GM10266 (cell line): ENCODE measurements around the gene ANO1.

ENCODE experiments used
- DNase-seq: peaks from one replicate; pipeline ENCODE4 v3.0.0; 2012; ENCODE audit errors: extremely low spot score
- TF ChIP-seq, protein P1 (sequence below): IDR thresholded peaks from 2 replicates; pipeline ENCODE4 v1.5.1; 2012; ENCODE audit warnings: mild to moderate bottlenecking, low read depth; ENCODE audit not compliant: control insufficient read depth, insufficient read depth; ENCODE audit errors: missing control alignments

The ANO1 gene

DNA sequence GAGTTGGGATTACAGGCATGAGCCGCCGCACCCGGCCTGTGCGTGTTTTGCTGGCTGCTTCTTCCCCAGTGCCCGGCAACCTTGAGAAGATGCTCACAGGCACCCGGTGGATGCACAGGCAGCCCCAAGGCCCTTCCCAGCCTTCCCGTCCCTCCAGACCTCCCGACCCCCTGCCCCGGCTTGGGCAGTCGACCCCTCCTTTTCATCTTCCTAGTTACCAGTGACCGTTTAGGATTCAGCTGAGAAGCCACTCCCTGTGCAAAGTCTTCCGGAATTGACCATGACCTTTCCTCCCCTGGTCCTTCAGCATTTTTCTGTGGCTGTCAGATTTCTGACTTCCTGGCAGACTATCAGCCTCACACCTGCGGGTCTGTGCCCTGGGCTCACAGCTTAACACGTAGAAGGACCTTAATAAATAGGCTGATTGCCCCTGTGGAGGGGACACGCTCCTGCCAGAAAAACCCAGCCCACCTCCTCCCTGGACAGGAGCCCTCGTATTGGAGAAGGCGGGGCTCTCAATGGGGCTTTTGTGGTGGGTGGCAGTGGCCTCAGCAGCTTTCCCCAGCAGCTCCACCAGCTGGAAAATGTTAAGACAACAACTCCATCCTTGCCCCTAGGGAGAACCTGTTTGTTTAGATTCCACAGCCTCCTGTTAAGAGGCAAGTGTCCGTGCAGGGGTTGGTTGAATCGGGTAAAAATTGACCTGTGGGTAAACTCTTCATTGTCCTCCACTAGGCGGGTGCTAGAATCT lies 10.4 kb upstream of the ANO1 start:
- DNase-seq: no peak
- TF ChIP-seq, protein P1, sequence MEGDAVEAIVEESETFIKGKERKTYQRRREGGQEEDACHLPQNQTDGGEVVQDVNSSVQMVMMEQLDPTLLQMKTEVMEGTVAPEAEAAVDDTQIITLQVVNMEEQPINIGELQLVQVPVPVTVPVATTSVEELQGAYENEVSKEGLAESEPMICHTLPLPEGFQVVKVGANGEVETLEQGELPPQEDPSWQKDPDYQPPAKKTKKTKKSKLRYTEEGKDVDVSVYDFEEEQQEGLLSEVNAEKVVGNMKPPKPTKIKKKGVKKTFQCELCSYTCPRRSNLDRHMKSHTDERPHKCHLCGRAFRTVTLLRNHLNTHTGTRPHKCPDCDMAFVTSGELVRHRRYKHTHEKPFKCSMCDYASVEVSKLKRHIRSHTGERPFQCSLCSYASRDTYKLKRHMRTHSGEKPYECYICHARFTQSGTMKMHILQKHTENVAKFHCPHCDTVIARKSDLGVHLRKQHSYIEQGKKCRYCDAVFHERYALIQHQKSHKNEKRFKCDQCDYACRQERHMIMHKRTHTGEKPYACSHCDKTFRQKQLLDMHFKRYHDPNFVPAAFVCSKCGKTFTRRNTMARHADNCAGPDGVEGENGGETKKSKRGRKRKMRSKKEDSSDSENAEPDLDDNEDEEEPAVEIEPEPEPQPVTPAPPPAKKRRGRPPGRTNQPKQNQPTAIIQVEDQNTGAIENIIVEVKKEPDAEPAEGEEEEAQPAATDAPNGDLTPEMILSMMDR: no peak

DNA sequence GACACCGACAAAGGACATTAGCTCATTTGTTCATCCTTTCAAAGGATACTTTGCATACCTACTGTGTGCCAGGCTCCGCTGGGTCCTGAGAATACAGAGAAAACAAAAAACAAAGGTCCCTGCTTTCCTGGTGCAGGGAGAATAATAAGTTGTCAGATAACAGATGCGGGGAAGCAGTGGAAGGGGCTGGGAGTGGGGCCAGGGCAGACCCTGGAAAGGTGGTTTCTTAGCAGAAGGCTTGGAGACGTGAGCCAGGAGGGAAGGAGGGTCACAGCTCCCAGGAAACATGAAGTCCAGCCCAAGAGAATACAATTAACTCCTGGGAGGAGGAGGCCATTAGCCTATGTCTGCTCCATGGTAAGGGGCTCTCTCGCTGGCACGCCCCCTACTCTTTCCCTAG lies 9.8 kb upstream of the ANO1 start:
- TF ChIP-seq, protein P1: no peak
- DNase-seq: no peak

DNA sequence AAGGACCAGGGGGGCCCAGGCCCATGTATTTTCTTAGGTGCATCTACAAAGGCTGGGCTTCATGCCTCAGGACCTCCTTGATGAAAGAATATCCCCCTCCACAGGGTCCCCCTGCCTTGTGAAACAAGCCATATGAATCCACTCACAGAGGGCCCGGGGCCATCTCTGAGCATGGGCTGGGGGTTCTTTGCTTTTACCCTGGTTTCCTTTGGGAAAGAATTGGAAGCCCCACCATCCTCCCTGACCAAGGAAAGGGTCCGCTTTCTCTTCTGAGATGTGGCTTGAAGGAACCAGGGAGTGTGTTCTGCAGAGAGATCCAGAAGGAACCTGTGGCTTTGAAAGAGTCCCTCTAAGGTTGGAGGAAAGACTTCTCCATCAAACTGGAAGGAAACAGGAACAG lies 9.2 kb upstream of the ANO1 start:
- no peak for DNase-seq

DNA sequence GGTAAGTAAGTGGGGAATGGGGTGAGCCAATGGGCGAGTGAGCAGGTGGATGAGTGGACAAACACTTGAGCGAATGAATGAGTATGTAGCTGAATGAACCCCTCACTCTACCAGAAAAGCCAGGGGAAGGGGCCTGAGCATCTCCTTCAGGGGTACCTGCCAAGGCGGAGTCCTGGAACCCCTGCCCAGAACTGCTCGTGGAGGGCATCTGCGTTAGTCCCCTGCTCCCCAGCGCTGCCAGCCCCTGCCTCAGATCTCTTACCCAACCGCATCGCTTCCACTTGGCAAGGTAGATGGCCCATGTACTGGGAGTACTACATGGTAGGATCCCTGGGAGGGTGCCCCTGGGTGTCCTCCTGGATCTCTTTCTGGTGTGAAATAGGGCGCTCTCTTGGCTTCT lies 7.4 kb upstream of the ANO1 start:
- TF ChIP-seq, protein P1: no peak
- DNase-seq: no peak

More for the DNA sequence above, 9.2 kb upstream of the ANO1 start:
- TF ChIP-seq, protein P1: no peak

DNA sequence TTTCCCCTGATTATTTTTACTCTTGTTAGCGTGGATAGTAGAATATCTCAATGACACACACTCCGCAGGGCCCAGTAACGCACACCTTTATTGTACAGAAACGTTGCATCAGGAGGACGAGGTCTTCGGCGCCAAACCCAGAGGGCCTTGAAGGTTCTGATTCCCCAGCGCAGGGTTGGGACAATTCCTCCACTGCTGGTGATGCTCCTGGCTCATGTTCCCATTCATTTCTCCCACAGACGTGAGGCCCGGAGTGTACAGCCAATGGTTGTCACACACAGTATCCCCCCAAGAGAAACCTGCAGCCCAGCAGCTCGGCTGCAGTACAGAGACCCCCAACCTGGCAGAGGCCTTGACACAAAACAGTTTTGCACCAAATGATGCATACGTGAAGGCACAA lies 6.1 kb upstream of the ANO1 start:
- DNase-seq: no peak
- TF ChIP-seq, protein P1: no peak

DNA sequence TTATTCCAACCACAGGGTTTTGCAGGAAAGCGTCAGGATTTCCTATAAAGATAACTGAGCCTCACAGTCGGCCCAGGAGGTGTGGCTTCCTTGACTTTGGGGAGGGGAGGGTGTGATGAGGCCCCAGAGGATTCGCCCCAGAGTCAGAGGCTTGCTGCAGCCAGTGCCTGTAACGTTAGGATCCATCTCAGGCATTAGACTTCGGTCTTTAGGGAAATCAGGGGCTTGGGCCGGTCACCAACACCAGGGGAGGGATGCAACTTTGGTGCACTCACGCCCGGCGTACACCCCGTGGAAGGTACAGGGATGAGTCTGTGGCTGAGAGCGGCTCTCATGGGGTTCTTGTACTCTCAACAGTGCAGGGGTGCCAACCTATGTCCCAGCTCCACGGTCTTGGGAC lies 5.7 kb upstream of the ANO1 start:
- no peak for DNase-seq
- TF ChIP-seq, protein P1: no peak

DNA sequence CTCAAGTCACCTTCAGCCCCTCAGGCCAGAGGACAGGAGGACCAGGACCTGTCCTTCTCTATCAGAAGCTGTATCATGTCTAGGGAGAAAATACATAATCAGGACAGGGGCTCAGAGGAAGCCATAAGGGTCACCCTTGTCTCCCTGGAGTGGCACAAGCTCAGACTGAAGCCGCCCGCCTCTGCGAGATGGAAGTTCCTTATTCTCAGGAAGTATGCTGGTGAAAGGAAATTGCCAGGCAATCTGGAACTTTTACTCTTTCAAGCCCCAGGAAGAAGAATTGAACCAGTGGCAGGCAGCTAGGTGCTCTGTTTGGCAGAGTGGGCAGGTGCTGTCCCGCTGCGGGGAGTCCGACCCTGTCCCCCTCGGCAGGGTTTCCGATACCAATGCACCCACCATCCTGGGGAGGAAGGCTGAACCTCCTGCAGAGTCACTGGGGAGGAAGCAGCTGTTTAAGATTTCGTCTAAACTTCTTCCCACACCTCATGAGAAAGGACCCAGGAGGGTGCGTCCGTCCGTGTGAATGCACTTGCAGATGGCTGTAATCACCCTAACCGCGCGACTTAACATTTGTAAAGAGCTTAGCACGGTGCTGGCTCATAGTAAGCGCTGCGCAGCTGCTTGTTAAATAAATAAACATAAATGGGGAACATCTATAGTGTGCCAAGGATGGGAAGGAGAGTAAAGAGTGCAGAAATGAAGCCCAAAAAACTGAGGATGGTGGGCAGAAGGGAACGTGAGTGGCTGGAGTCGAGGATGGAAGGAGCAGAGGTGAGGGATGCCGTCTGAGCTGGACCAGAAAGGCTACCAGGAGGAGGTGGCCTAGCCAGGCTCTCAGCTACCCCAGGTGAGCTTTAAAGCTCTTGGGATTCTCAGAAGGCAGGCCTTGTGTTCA lies 5.0 kb upstream of the ANO1 start:
- no peak for DNase-seq
- TF ChIP-seq, protein P1: no peak
